Stomach (tissue), 9 donors: ENCODE results near the gene KCNC1. TPM values are rescaled to one million over a fixed set of nuclear protein-coding genes. Genes with fewer than 3 reads are reported as not detected.

Experiments used
- DNase-seq, 2 donors: peaks; one replicate each; pipeline versions ENCODE4 v3.0.0 to v3.0.0-alpha.2; 2013 to 2019
- H3K27ac ChIP-seq, 5 donors: fragments of 200-600 bp in 4 of 5; sonication (generic) in 4 of 5; one replicate each; pipeline ENCODE4 v1.5.1; 2013 to 2019; ENCODE audit warnings: mild to moderate bottlenecking in 1 of 5, moderate library complexity in 1 of 5
- H3K27me3 ChIP-seq, 3 donors: fragments of 200-600 bp; sonication (generic); one replicate each; pipeline ENCODE4 v1.5.1; 2017 to 2019; ENCODE audit warnings: mixed run types in 1 of 3
- H3K36me3 ChIP-seq, 4 donors: fragments of 200-600 bp; sonication (generic); 1 replicate in 3 of 4; 2 replicates in 1 of 4; pipeline ENCODE4 v1.5.1; 2016 to 2019
- H3K4me1 ChIP-seq, 4 donors: fragments of 200-600 bp; sonication (generic); one replicate each; pipeline ENCODE4 v1.5.1; 2016 to 2019
- H3K4me3 ChIP-seq, 4 donors: fragments of 200-600 bp; sonication (generic) in 3 of 4; one replicate each; pipeline ENCODE4 v1.5.1; 2016 to 2019; ENCODE audit warnings: mild to moderate bottlenecking in 1 of 4
- H3K9me3 ChIP-seq, 4 donors: fragments of 200-600 bp; sonication (generic); one replicate each; pipeline ENCODE4 v1.5.1; 2016 to 2019
- CTCF ChIP-seq, 7 experiments: fragments of 450-650 bp in 4 of 7; fragments of 200-600 bp in 3 of 7; sonication (generic) in 3 of 7; IDR thresholded peaks; one replicate each; pipeline ENCODE4 v1.5.1; 2016 to 2019; ENCODE audit warnings: antibody characterized with exemption in 7 of 7, control low read depth in 2 of 7, mild to moderate bottlenecking in 1 of 7
- EP300 ChIP-seq: sonication (generic); formaldehyde crosslinking; IDR thresholded peaks from one replicate; pipeline ENCODE4 v1.6.1; 2017; ENCODE audit warnings: antibody characterized with exemption
- POLR2A ChIP-seq, 4 donors: fragments of 450-650 bp; IDR thresholded peaks; one replicate each; pipeline ENCODE4 v1.6.1; 2016; ENCODE audit warnings: antibody characterized with exemption in 4 of 4, control low read depth in 2 of 4, mild to moderate bottlenecking in 1 of 4, moderate library complexity in 1 of 4
- POLR2AphosphoS5 ChIP-seq, 3 donors: sonication (generic); formaldehyde crosslinking; IDR thresholded peaks; one replicate each; pipeline ENCODE4 v1.6.1; 2016; ENCODE audit warnings: antibody characterized with exemption in 3 of 3
- WGBS, 5 donors: extraction: QIAGEN DNeasy Blood & Tissue Kit in 3 of 5; methylation state at CpG; one replicate each; pipeline versions ENCODE4 v1.1.5 to v1.1.7; 2013 to 2018; 5-methylcytosine and 5-hydroxymethylcytosine counted together
- intact Hi-C: fragments of 100-400 bp; cut with DNase I; formaldehyde crosslinking; loops from one replicate; pipeline ENCODE4 v1.15.1; 2023; ENCODE audit warnings: low total_unique reads
- polyA plus RNA-seq, 3 donors: library from polyadenylated mRNA; stranded (reverse); fragments of 200-250 nt; gene quantifications; one replicate each; pipeline ENCODE4 v1.2.3, GENCODE V29; 2013
- total RNA-seq, 5 donors: library from RNA; depleted of rRNA; stranded (reverse); fragments of >200 nt; gene quantifications; one replicate each; pipeline versions ENCODE4 v1.1.0 to v1.2.3, GENCODE V29; 2014 to 2016
- donor health status: healthy with polysubstance abuse.
- donor health status: Bipolar disorder and iron deficiency.
- donor health status: healthy.

Gene KCNC1
- total and polyA plus RNA-seq, 8 donors, result 0.03 to 0.18 TPM; not detected in 6

- Histone ChIP-seq H3K4me3 (no peak overlapping the region), H3K27me3 (no peaks in the 10 kb centered on the region), H3K4me1 (no peaks in the 10 kb centered on the region), H3K9me3 (no peaks in the 10 kb centered on the region), H3K27ac (no peak overlapping the region), H3K36me3 (no peaks in the 10 kb centered on the region)
- intact Hi-C loops, result no loop called here
- TF ChIP-seq POLR2A (IDR thresholded peaks at IDR 0.05), result no peak
- TF ChIP-seq EP300, result no peak
- no peak for TF ChIP-seq CTCF (IDR thresholded peaks at IDR 0.05)
- no peak for TF ChIP-seq POLR2AphosphoS5 (IDR thresholded peaks at IDR 0.05)
- 90 to 96% (median 94%) methylated on average over 9 to 15 of the region's 15 CpGs for WGBS, 5 donors
- no peak for DNase-seq
Observed at GRCh38 chr11:17780668-17781067, 46.1 kb downstream of the KCNC1 start.

- Histone ChIP-seq H3K36me3 (peaks cover 0 to 5% (median 2%) of the 10 kb centered on the region in 4 donors), H3K4me3 (no peak overlapping the region), H3K27ac (no peak overlapping the region), H3K4me1 (no peaks in the 10 kb centered on the region), H3K9me3 (no peaks in the 10 kb centered on the region), H3K27me3 (no peaks in the 10 kb centered on the region)
- TF ChIP-seq POLR2AphosphoS5 (IDR thresholded peaks at IDR 0.05) (no peak), EP300 (no peak), CTCF (IDR thresholded peaks at IDR 0.05) (no peak), POLR2A (IDR thresholded peaks at IDR 0.05) (no peak)
- intact Hi-C loops, result no loop called here
- WGBS, 5 donors, result 84 to 92% (median 87%) methylated on average over 10 to 12 of the region's 12 CpGs
- no peak for DNase-seq
Observed at GRCh38 chr11:17781221-17781620, 46.6 kb downstream of the KCNC1 start.

GRCh38 chr11:17781626-17782025 is 47.0 kb downstream of the KCNC1 start:
- Histone ChIP-seq H3K9me3 (no peaks in the 10 kb centered on the region), H3K4me1 (no peaks in the 10 kb centered on the region), H3K27me3 (no peaks in the 10 kb centered on the region), H3K4me3 (no peak overlapping the region), H3K27ac (no peak overlapping the region), H3K36me3 (peaks cover 0 to 8% (median 4%) of the 10 kb centered on the region in 4 donors)
- TF ChIP-seq POLR2A (IDR thresholded peaks at IDR 0.05) (no peak), POLR2AphosphoS5 (IDR thresholded peaks at IDR 0.05) (no peak), EP300 (no peak), CTCF (IDR thresholded peaks at IDR 0.05) (no peak)
- 84 to 91% (median 87%) methylated on average over 12 of the region's 12 CpGs for WGBS, 5 donors
- no peak for DNase-seq
- intact Hi-C loops, result no loop called here

- Histone ChIP-seq H3K27me3 (no peaks in the 10 kb centered on the region), H3K9me3 (no peaks in the 10 kb centered on the region), H3K4me1 (no peaks in the 10 kb centered on the region), H3K4me3 (no peak overlapping the region), H3K36me3 (peaks cover 0 to 13% (median 7%) of the 10 kb centered on the region in 4 donors), H3K27ac (no peak overlapping the region)
- WGBS, 5 donors, result 84 to 90% (median 87%) methylated on average over 12 of the region's 12 CpGs
- no peak for DNase-seq
- intact Hi-C loops, result no loop called here
- TF ChIP-seq EP300 (no peak), CTCF (IDR thresholded peaks at IDR 0.05) (no peak), POLR2A (IDR thresholded peaks at IDR 0.05) (no peak), POLR2AphosphoS5 (IDR thresholded peaks at IDR 0.05) (no peak)
Observed at GRCh38 chr11:17782145-17782544, 47.6 kb downstream of the KCNC1 start.
